GM19463 (cell line): ENCODE data around the gene ZNF555.

ENCODE experiments used
- ATAC-seq: cut with Tn5 transposase; IDR thresholded peaks from one replicate; pipeline ENCODE4 v1.9.1; 2021; ENCODE audit warnings: mild to moderate bottlenecking, moderate library complexity; ENCODE audit not compliant: unreplicated experiment

The ZNF555 gene

GRCh38 chr19:2822846-2823245 is 18.4 kb upstream of the ZNF555 start:
- ATAC-seq = no peak

GRCh38 chr19:2823646-2824045 is 17.6 kb upstream of the ZNF555 start:
- no peak for ATAC-seq

- ATAC-seq = no peak
Observed at GRCh38 chr19:2824129-2824528, 17.1 kb upstream of the ZNF555 start.

- ATAC-seq = no peak
Observed at GRCh38 chr19:2827022-2827421, 14.3 kb upstream of the ZNF555 start.

- no peak for ATAC-seq
Observed at GRCh38 chr19:2827840-2828489, 13.3 kb upstream of the ZNF555 start.

GRCh38 chr19:2834294-2834871 is 6.9 kb upstream of the ZNF555 start:
- no peak for ATAC-seq

- no peak for ATAC-seq
Observed at GRCh38 chr19:2837430-2837829, 3.8 kb upstream of the ZNF555 start.

- ATAC-seq = no peak
Observed at GRCh38 chr19:2841855-2842574, 740 bp downstream of the ZNF555 start.

- no peak for ATAC-seq
Observed at GRCh38 chr19:2845107-2845506, 3.8 kb downstream of the ZNF555 start.

- no peak for ATAC-seq
Observed at GRCh38 chr19:2846180-2846894, 5.1 kb downstream of the ZNF555 start.

GRCh38 chr19:2847507-2847906 is 6.2 kb downstream of the ZNF555 start:
- no peak for ATAC-seq

GRCh38 chr19:2848616-2849015 is 7.3 kb downstream of the ZNF555 start:
- ATAC-seq = no peak

- no peak for ATAC-seq
Observed at GRCh38 chr19:2850256-2850925, 9.1 kb downstream of the ZNF555 start.

GRCh38 chr19:2852598-2852997 is 11.3 kb downstream of the ZNF555 start:
- no peak for ATAC-seq

- no peak for ATAC-seq
Observed at GRCh38 chr19:2853015-2853606, 11.8 kb downstream of the ZNF555 start.

GRCh38 chr19:2854849-2855248 is 13.6 kb downstream of the ZNF555 start:
- no peak for ATAC-seq

- no peak for ATAC-seq
Observed at GRCh38 chr19:2856457-2857050, 15.3 kb downstream of the ZNF555 start.

- ATAC-seq = no peak
Observed at GRCh38 chr19:2858864-2859263, 17.6 kb downstream of the ZNF555 start.

- no peak for ATAC-seq
Observed at GRCh38 chr19:2863816-2864215, 22.5 kb downstream of the ZNF555 start.

- ATAC-seq = no peak
Observed at GRCh38 chr19:2865334-2866100, 24.2 kb downstream of the ZNF555 start.
